Upper lobe of left lung (tissue), 6 donors: ENCODE results near the gene CRIP2. TPM values are rescaled to one million over a fixed set of nuclear protein-coding genes. Genes with fewer than 3 reads are reported as not detected.

Experiments
- ATAC-seq, 2 donors: fragments of 200-7000 bp; cut with Tn5 transposase; one replicate each; pipeline ENCODE4 v1.9.1; 2022; ENCODE audit warnings: mild to moderate bottlenecking in 2 of 2, moderate library complexity in 2 of 2; ENCODE audit not compliant: low FRiP score in 2 of 2
- DNase-seq, 2 donors: peaks; one replicate each; pipeline ENCODE4 v3.0.0-alpha.2; 2019 to 2020
- H3K27ac ChIP-seq, 4 donors: fragments of 200-600 bp; sonication (generic); one replicate each; pipeline ENCODE4 v1.5.1; 2016 to 2019
- H3K27me3 ChIP-seq, 4 donors: fragments of 200-600 bp; sonication (generic); one replicate each; pipeline ENCODE4 v1.5.1; 2017 to 2019
- H3K36me3 ChIP-seq, 4 donors: fragments of 200-600 bp; sonication (generic); one replicate each; pipeline ENCODE4 v1.5.1; 2016 to 2019
- H3K4me1 ChIP-seq, 4 donors: fragments of 200-600 bp; sonication (generic); one replicate each; pipeline ENCODE4 v1.5.1; 2018 to 2019
- H3K4me3 ChIP-seq, 4 donors: fragments of 200-600 bp; sonication (generic); one replicate each; pipeline ENCODE4 v1.5.1; 2017 to 2019; ENCODE audit warnings: mild to moderate bottlenecking in 2 of 4, moderate library complexity in 1 of 4
- H3K9me3 ChIP-seq, 4 donors: fragments of 200-600 bp; sonication (generic); one replicate each; pipeline ENCODE4 v1.5.1; 2018 to 2019
- EP300 ChIP-seq, 4 donors: sonication (generic); formaldehyde crosslinking; IDR thresholded peaks; one replicate each; pipeline ENCODE4 v1.5.1; 2017; ENCODE audit warnings: antibody characterized with exemption in 4 of 4, control low read depth in 2 of 4
- POLR2A ChIP-seq, 4 donors: fragments of 450-650 bp; IDR thresholded peaks; one replicate each; pipeline ENCODE4 v1.5.1; 2016 to 2017; ENCODE audit warnings: antibody characterized with exemption in 4 of 4, mild to moderate bottlenecking in 2 of 4
- POLR2AphosphoS5 ChIP-seq, 2 donors: sonication (generic); formaldehyde crosslinking; IDR thresholded peaks; one replicate each; pipeline ENCODE4 v1.5.1; 2017; ENCODE audit warnings: antibody characterized with exemption in 2 of 2
- WGBS, 2 donors: methylation state at CpG; one replicate each; pipeline ENCODE4 v1.1.5; 2017 to 2018; 5-methylcytosine and 5-hydroxymethylcytosine counted together
- total RNA-seq, 6 donors: library from RNA; depleted of rRNA in 4 of 6; stranded (reverse); fragments of >200 nt in 4 of 6; gene quantifications; one replicate each; pipeline versions ENCODE4 v1.1.0 to v1.2.1, GENCODE V29; 2016 to 2021
- TF ChIP-seq, protein P1 (sequence below), 6 experiments: fragments of 450-650 bp in 4 of 6; fragments of 200-600 bp in 2 of 6; sonication (generic) in 2 of 6; IDR thresholded peaks; one replicate each; pipeline ENCODE4 v1.5.1; 2016 to 2019; ENCODE audit warnings: antibody characterized with exemption in 6 of 6
- donor health status: DM: no; HTN: no; CAD: no; lungs with moderate emphysema.
- donor health status: DM: no; HTN: yes; CAD: no; lungs with severe emphysema.

CRIP2 gene
- total RNA-seq, 6 donors from 2014 or later, result 55.5 to 422 (median 190) TPM

- Histone ChIP-seq H3K4me3 (no peak overlapping the region), H3K36me3 (peaks cover 0 to 10% (median 5%) of the 10 kb centered on the region in 4 donors), H3K27me3 (no peaks in the 10 kb centered on the region), H3K4me1 (peaks cover 0 to 13% (median 8%) of the 10 kb centered on the region in 4 donors), H3K9me3 (no peaks in the 10 kb centered on the region), H3K27ac (no peak overlapping the region)
- TF ChIP-seq POLR2AphosphoS5 (IDR thresholded peaks at IDR 0.05) (no peak), EP300 (IDR thresholded peaks at IDR 0.05) (no peak), POLR2A (IDR thresholded peaks at IDR 0.05) (no peak)
- TF ChIP-seq, protein P1, sequence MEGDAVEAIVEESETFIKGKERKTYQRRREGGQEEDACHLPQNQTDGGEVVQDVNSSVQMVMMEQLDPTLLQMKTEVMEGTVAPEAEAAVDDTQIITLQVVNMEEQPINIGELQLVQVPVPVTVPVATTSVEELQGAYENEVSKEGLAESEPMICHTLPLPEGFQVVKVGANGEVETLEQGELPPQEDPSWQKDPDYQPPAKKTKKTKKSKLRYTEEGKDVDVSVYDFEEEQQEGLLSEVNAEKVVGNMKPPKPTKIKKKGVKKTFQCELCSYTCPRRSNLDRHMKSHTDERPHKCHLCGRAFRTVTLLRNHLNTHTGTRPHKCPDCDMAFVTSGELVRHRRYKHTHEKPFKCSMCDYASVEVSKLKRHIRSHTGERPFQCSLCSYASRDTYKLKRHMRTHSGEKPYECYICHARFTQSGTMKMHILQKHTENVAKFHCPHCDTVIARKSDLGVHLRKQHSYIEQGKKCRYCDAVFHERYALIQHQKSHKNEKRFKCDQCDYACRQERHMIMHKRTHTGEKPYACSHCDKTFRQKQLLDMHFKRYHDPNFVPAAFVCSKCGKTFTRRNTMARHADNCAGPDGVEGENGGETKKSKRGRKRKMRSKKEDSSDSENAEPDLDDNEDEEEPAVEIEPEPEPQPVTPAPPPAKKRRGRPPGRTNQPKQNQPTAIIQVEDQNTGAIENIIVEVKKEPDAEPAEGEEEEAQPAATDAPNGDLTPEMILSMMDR (IDR thresholded peaks at IDR 0.05), result no peak
- 97% methylated on average over 10 of the region's 10 CpGs for WGBS, 2 donors
- ATAC-seq, result no peak
- DNase-seq, result no peak
Observed at GRCh38 chr14:105427412-105427811, 47.2 kb upstream of the CRIP2 start.

- no peak for TF ChIP-seq EP300 (IDR thresholded peaks at IDR 0.05)
- no peak for TF ChIP-seq POLR2A (IDR thresholded peaks at IDR 0.05)
- no peak for TF ChIP-seq POLR2AphosphoS5 (IDR thresholded peaks at IDR 0.05)
- TF ChIP-seq, protein P1 (IDR thresholded peaks at IDR 0.05), result no peak
- Histone ChIP-seq H3K9me3 (no peaks in the 10 kb centered on the region), H3K4me1 (peaks cover 0 to 11% (median 7%) of the 10 kb centered on the region in 4 donors), H3K4me3 (no peak overlapping the region), H3K27me3 (no peaks in the 10 kb centered on the region), H3K27ac (no peak overlapping the region), H3K36me3 (peaks cover 0 to 10% (median 5%) of the 10 kb centered on the region in 4 donors)
- DNase-seq (no peak), ATAC-seq (no peak)
- WGBS, 2 donors, result 94 to 96% methylated on average over 9 of the region's 9 CpGs
Observed at GRCh38 chr14:105427936-105428485, 46.6 kb upstream of the CRIP2 start.

GRCh38 chr14:105430042-105430441 is 44.6 kb upstream of the CRIP2 start:
- TF ChIP-seq POLR2A (IDR thresholded peaks at IDR 0.05), result no peak
- peaks cover 0 to 11% (median 7%) of the 10 kb centered on the region in 4 donors for H3K4me1 ChIP-seq
- 87 to 94% methylated on average over 6 of the region's 6 CpGs for WGBS, 2 donors
- no peak overlapping the region for H3K4me3 ChIP-seq
- DNase-seq (no peak), ATAC-seq (no peak)
- H3K36me3 ChIP-seq, result peaks cover 0 to 6% (median 3%) of the 10 kb centered on the region in 4 donors
- H3K27me3 ChIP-seq, result no peaks in the 10 kb centered on the region
- H3K9me3 ChIP-seq, result no peaks in the 10 kb centered on the region
- no peak overlapping the region for H3K27ac ChIP-seq

- peaks cover 0 to 11% (median 7%) of the 10 kb centered on the region in 4 donors for H3K4me1 ChIP-seq
- DNase-seq (peak in 1 of 2 donors; percentile 41), ATAC-seq (no peak)
- peak overlapping the region in 2 of 4 donors; percentile 10 to 20 for H3K27ac ChIP-seq
- peaks cover 0 to 6% (median 2%) of the 10 kb centered on the region in 4 donors for H3K36me3 ChIP-seq
- no peak overlapping the region for H3K4me3 ChIP-seq
- H3K27me3 ChIP-seq, result no peaks in the 10 kb centered on the region
- H3K9me3 ChIP-seq, result no peaks in the 10 kb centered on the region
- TF ChIP-seq POLR2A (IDR thresholded peaks at IDR 0.05), result no peak
- 60% methylated on average over 9 of the region's 9 CpGs for WGBS, 2 donors
Observed at GRCh38 chr14:105430565-105430964, 44.1 kb upstream of the CRIP2 start.

DNA sequence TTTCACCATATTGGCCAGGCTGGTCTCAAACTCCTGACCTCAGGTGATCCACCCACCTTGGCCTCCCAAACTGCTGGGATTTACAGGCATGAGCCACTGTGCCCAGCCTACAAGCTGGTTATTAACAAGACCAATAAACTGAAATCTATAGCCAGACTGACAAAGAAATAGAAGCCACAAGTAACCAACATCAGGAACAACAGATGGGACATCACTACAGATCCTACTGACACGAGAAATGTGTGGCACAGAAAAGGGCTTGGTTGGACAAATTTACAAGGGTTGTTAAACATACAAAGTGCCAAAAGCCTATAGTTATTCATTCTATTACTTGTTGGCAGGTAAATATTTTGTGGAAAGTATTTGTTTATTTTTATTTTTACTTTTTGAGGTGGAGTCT is 43.4 kb upstream of the CRIP2 start:
- H3K4me1 ChIP-seq, result peaks cover 0 to 11% (median 7%) of the 10 kb centered on the region in 4 donors
- DNase-seq (no peak), ATAC-seq (no peak)
- WGBS, 2 donors, result 95 to 100% methylated on average over 1 of the region's 1 CpG
- no peak overlapping the region for H3K4me3 ChIP-seq
- no peaks in the 10 kb centered on the region for H3K9me3 ChIP-seq
- peaks cover 0 to 5% (median 2%) of the 10 kb centered on the region in 4 donors for H3K36me3 ChIP-seq
- no peaks in the 10 kb centered on the region for H3K27me3 ChIP-seq
- H3K27ac ChIP-seq, result no peak overlapping the region
- TF ChIP-seq EP300 (IDR thresholded peaks at IDR 0.05), result no peak
- TF ChIP-seq POLR2A (IDR thresholded peaks at IDR 0.05), result no peak
- TF ChIP-seq POLR2AphosphoS5 (IDR thresholded peaks at IDR 0.05), result no peak
- TF ChIP-seq, protein P1 (IDR thresholded peaks at IDR 0.05), result no peak

DNA sequence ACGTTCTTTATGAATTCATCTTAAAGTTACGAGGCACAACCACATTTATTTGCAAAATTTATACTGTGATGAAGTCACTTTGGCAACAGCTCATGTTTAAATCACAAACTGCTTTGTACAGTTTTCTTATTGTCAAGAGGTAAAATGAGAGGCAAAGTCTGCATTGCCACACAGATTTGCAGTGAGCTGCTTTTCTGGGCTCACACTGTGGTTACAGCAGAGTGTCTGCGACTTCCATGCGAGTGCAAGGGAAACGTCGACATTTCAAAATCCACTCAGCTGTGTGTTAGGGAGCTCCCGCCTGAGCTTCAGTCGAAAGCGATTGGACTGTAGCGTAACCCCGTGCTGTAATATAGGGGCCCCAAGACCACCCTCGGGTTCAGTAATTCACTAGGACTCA is 42.0 kb upstream of the CRIP2 start:
- 91 to 93% methylated on average over 12 of the region's 12 CpGs for WGBS, 2 donors
- Histone ChIP-seq H3K27ac (no peak overlapping the region), H3K4me3 (no peak overlapping the region), H3K27me3 (no peaks in the 10 kb centered on the region), H3K36me3 (no peaks in the 10 kb centered on the region), H3K9me3 (no peaks in the 10 kb centered on the region), H3K4me1 (peaks cover 0 to 12% (median 8%) of the 10 kb centered on the region in 4 donors)
- TF ChIP-seq EP300 (IDR thresholded peaks at IDR 0.05) (no peak), POLR2AphosphoS5 (IDR thresholded peaks at IDR 0.05) (no peak), POLR2A (IDR thresholded peaks at IDR 0.05) (no peak)
- TF ChIP-seq, protein P1 (IDR thresholded peaks at IDR 0.05), result no peak
- ATAC-seq (no peak), DNase-seq (no peak)
